IMR-90 (cell line): Measurements from ENCODE around the gene OSBP2. TPM values are rescaled to one million over a fixed set of nuclear protein-coding genes. Genes with fewer than 3 reads are reported as not detected.

Source experiments
- ATAC-seq: fragments of 200-7000 bp; cut with Tn5 transposase; 2 replicates; pipeline ENCODE4 v1.9.1; 2020; ENCODE audit warnings: low read depth, mild to moderate bottlenecking, moderate library complexity
- BruUV-seq: library from RNA; stranded (reverse); fragments of 400-500 nt; replicated peaks from 2 replicates; lab custom pipeline; 2021; lab: Mats Ljungman, UMichigan
- CTCF ChIA-PET: fragments of 300-600 bp; formaldehyde crosslinking; extraction: SDS; loops from one replicate; lab custom pipeline; 2021; ENCODE audit warnings: antibody characterized with exemption; lab: Yijun Ruan, JAX
- POLR2A ChIA-PET: fragments of 300-600 bp; sonication (Branson Sonifier 250); formaldehyde crosslinking; loops from one replicate; lab custom pipeline; 2022; ENCODE audit warnings: antibody characterized with exemption; ENCODE audit not compliant: unreplicated experiment; lab: Charles Lee
- DNase-seq: peaks from one replicate; pipeline ENCODE4 v3.0.0; 2013
- H2AFZ ChIP-seq: replicated peaks from 2 replicates; pipeline ENCODE3; 2013; ENCODE audit warnings: low read length, mild to moderate bottlenecking; ENCODE audit not compliant: poor library complexity
- H2AK5ac ChIP-seq: 2 replicates; pipeline ENCODE4 v1.6.1; 2013; ENCODE audit warnings: low read depth, low read length, inconsistent platforms
- H2AK9ac ChIP-seq: replicated peaks from 2 replicates; pipeline ENCODE3; 2013; ENCODE audit warnings: mild to moderate bottlenecking, low read depth, low read length, moderate library complexity; ENCODE audit not compliant: poor library complexity
- H2BK120ac ChIP-seq: 2 replicates; pipeline ENCODE4 v1.6.1; 2013; ENCODE audit warnings: low read depth, low read length, inconsistent platforms
- H2BK15ac ChIP-seq: 3 replicates; pipeline ENCODE4 v1.6.1; 2013; ENCODE audit warnings: low read depth, low read length, inconsistent platforms
- H2BK20ac ChIP-seq: 2 replicates; pipeline ENCODE4 v1.6.1; 2013; ENCODE audit warnings: low read depth, mild to moderate bottlenecking, inconsistent platforms, low read length, moderate library complexity
- H2BK5ac ChIP-seq: 2 replicates; pipeline ENCODE4 v1.6.1; 2013; ENCODE audit warnings: mild to moderate bottlenecking, low read depth, low read length, inconsistent platforms; ENCODE audit not compliant: poor library complexity, severe bottlenecking
- H3K14ac ChIP-seq: replicated peaks from 2 replicates; pipeline ENCODE4 v1.6.1; 2013; ENCODE audit warnings: low read depth, low read length, inconsistent platforms
- H3K18ac ChIP-seq: 2 replicates; pipeline ENCODE4 v1.6.1; 2013; ENCODE audit warnings: low read depth, low read length, control low read depth
- H3K23ac ChIP-seq: 2 replicates; pipeline ENCODE4 v1.6.1; 2013; ENCODE audit warnings: low read depth, low read length, inconsistent platforms
- H3K27ac ChIP-seq: 2 replicates; pipeline ENCODE4 v1.5.1; 2013; ENCODE audit warnings: mild to moderate bottlenecking, control low read depth, low read length; ENCODE audit not compliant: insufficient read depth
- H3K27me3 ChIP-seq: 2 replicates; pipeline ENCODE4 v1.6.1; 2013; ENCODE audit warnings: low read length; ENCODE audit not compliant: control insufficient read depth, insufficient read depth
- H3K36me3 ChIP-seq: 2 replicates; pipeline ENCODE4 v1.6.1; 2013; ENCODE audit warnings: low read length, mixed read lengths; ENCODE audit not compliant: control insufficient read depth, insufficient read depth
- H3K4ac ChIP-seq: 2 replicates; pipeline ENCODE4 v1.6.1; 2013; ENCODE audit warnings: low read depth, low read length, inconsistent platforms
- H3K4me1 ChIP-seq: 2 replicates; pipeline ENCODE4 v1.6.1; 2013; ENCODE audit warnings: low read length, mixed read lengths; ENCODE audit not compliant: control insufficient read depth, insufficient read depth
- H3K4me2 ChIP-seq: 2 replicates; pipeline ENCODE4 v1.6.1; 2013; ENCODE audit warnings: low read depth, mild to moderate bottlenecking, control low read depth, low read length, moderate library complexity
- H3K4me3 ChIP-seq: 2 replicates; pipeline ENCODE4 v1.5.1; 2013; ENCODE audit warnings: low read depth, mild to moderate bottlenecking, control low read depth, low read length, moderate library complexity; ENCODE audit not compliant: insufficient read depth
- H3K56ac ChIP-seq: 2 replicates; pipeline ENCODE4 v1.6.1; 2013; ENCODE audit warnings: low read length, inconsistent platforms; ENCODE audit not compliant: insufficient read depth; ENCODE audit errors: extremely low read depth
- H3K79me1 ChIP-seq, 2 experiments: 2 replicates each; pipeline ENCODE4 v1.6.1; 2013; ENCODE audit warnings: low read length in 2 of 2, inconsistent platforms in 1 of 2, low read depth in 1 of 2
- H3K9ac ChIP-seq: 2 replicates; pipeline ENCODE4 v1.6.1; 2013; ENCODE audit warnings: low read depth, low read length, control low read depth
- H3K9me1 ChIP-seq: 2 replicates; pipeline ENCODE4 v1.6.1; 2013; ENCODE audit warnings: low read length, inconsistent platforms; ENCODE audit not compliant: insufficient read depth
- H3K9me3 ChIP-seq: 2 replicates; pipeline ENCODE4 v1.6.1; 2013; ENCODE audit warnings: low read length; ENCODE audit not compliant: control insufficient read depth, insufficient read depth
- H4K20me1 ChIP-seq: 2 replicates; pipeline ENCODE4 v1.6.1; 2013; ENCODE audit warnings: low read length, inconsistent platforms; ENCODE audit not compliant: insufficient read depth
- H4K5ac ChIP-seq: 2 replicates; pipeline ENCODE4 v1.6.1; 2013; ENCODE audit warnings: mild to moderate bottlenecking, low read depth, low read length, control low read depth
- H4K8ac ChIP-seq, 2 experiments: 2 replicates each; pipeline ENCODE4 v1.6.1; 2013; ENCODE audit warnings: low read depth in 2 of 2, low read length in 2 of 2, control low read depth in 1 of 2, inconsistent platforms in 1 of 2
- H4K91ac ChIP-seq: 2 replicates; pipeline ENCODE4 v1.6.1; 2013; ENCODE audit warnings: low read depth, low read length, inconsistent platforms; ENCODE audit not compliant: insufficient read depth
- BHLHE40 ChIP-seq: fragments of 150-350 bp; IDR thresholded peaks from 2 replicates; pipeline ENCODE4 v1.6.1; 2016; ENCODE audit warnings: mild to moderate bottlenecking, low read depth, low read length
- WGBS, 2 experiments: methylation state at CpG; one replicate each; pipeline versions ENCODE4 v1.1.5 to v1.1.7; 2013; ENCODE audit warnings: missing lambda C conversion rate in 2 of 2; ENCODE audit not compliant: insufficient read length in 1 of 2; ENCODE audit errors: extremely low coverage in 2 of 2; 5-methylcytosine and 5-hydroxymethylcytosine counted together
- dilution Hi-C: fragments of 300-500 bp; cut with HindIII; formaldehyde crosslinking; loops from one replicate; pipeline ENCODE4 v1.14.3; 2018; ENCODE audit warnings: low sequenced_read_pairs; ENCODE audit not compliant: unreplicated experiment
- in situ Hi-C: fragments of 300-500 bp; cut with MboI; formaldehyde crosslinking; loops from 3 replicates; pipeline ENCODE4 v1.14.3; 2019; ENCODE audit warnings: low sequenced_read_pairs, inconsistent platforms, mixed read lengths
- intact Hi-C: fragments of 100-400 bp; cut with micrococcal nuclease; formaldehyde crosslinking; loops from 2 replicates; pipeline ENCODE4 v1.10.0; 2022
- polyA plus RNA-seq, 3 experiments: library from polyadenylated mRNA; depleted of rRNA; stranded (reverse); fragments of >200 nt; gene quantifications; 2 replicates each; pipeline ENCODE4 v1.2.3, GENCODE V29; 2012; ENCODE audit warnings: low replicate concordance in 1 of 3
- total RNA-seq: library from RNA; depleted of rRNA; stranded (reverse); fragments of >200 nt; gene quantifications from 2 replicates; pipeline ENCODE4 v1.2.3, GENCODE V29; 2012
- TF ChIP-seq, protein P1 (sequence below): fragments of 150-350 bp; IDR thresholded peaks from 2 replicates; pipeline ENCODE4 v1.6.1; 2017; ENCODE audit warnings: mild to moderate bottlenecking, antibody characterized with exemption, low read length, low read depth

Gene OSBP2
- total and polyA plus RNA-seq, 2 of the 4 experiments (the other 2 are of a cell fraction): 1.8 to 2.2 TPM

DNA sequence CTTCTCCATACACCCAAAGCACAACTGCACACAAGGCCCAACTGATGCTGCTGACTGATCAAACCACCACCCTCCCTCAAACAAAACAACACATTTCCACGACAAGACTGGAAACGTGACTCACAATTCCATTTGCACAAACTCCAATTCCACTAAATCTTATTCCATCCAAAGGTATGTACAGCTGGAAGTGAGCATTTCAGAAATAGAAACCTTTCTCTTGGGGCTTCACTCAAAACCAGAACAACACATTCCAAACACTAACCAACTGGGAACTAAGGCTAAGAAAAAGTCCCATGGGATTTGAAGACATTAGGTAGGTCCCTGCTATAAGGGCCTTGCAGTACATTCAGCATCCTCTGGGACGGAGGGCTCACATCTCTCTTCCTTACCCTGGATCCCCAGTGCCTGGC lies 254.3 kb downstream of the OSBP2 start:
- dilution Hi-C loops: no loop called here
- CTCF ChIA-PET: interaction anchor here (1.5 kb wide), 1 partner anchor 19 kb away, joined by 4 read pairs; the partner anchor contains the start of gene MORC2

More for the DNA sequence above, 254.3 kb downstream of the OSBP2 start:
- Histone ChIP-seq H3K56ac (no peak overlapping the region), H2BK15ac (no peak overlapping the region), H3K18ac (peak overlapping the region; percentile 15; the same call in 1 of the 2 replicates), H3K4me2 (no peak overlapping the region), H2BK120ac (no peak overlapping the region), H3K9ac (no peak overlapping the region), H2AK9ac (peak overlapping the region; percentile 30), H4K8ac (no peak overlapping the region), H2BK20ac (no peak overlapping the region), H4K91ac (no peak overlapping the region), H4K5ac (peak overlapping the region; percentile 12; the same call in 1 of the 2 replicates), H3K27ac (peak overlapping the region; percentile 22; the same call in 1 of the 2 replicates), H4K20me1 (peaks cover 4% of the 10 kb centered on the region; the same call in 1 of the 2 replicates), H3K4me1 (peaks cover 2% of the 10 kb centered on the region), H3K36me3 (peaks cover 60% of the 10 kb centered on the region), H3K4ac (no peak overlapping the region), H2BK5ac (peak overlapping the region; percentile 42), H3K27me3 (no peaks in the 10 kb centered on the region), H3K9me3 (no peaks in the 10 kb centered on the region), H2AK5ac (no peak overlapping the region; the same call in 1 of the 2 replicates), H3K4me3 (no peak overlapping the region), H3K14ac (no peak overlapping the region), H3K79me1 (peaks cover 29 to 70% of the 10 kb centered on the region in 2 experiments; a peak in 3 of 4 replicates), H2AFZ (no peak overlapping the region), H3K23ac (no peak overlapping the region), H3K9me1 (peaks cover 12% of the 10 kb centered on the region)
- ATAC-seq (peak; percentile 65), DNase-seq (peak; percentile 72)
- no CpG with 5 or more reads among the region's 3 CpGs for WGBS, 2 experiments
- in situ Hi-C loops (loop anchor here (5.0 to 10.0 kb wide), 3 partner anchors 138 to 286 kb away; no protein-coding TSS in a partner anchor), intact Hi-C loops (loop anchor here (1.0 to 2.0 kb wide), 3 partner anchors 133 to 282 kb away; no protein-coding TSS in a partner anchor)
- no TSS peak for BruUV-seq
- POLR2A ChIA-PET: no interaction called here
- peak; percentile 64 for TF ChIP-seq BHLHE40
- TF ChIP-seq, protein P1, sequence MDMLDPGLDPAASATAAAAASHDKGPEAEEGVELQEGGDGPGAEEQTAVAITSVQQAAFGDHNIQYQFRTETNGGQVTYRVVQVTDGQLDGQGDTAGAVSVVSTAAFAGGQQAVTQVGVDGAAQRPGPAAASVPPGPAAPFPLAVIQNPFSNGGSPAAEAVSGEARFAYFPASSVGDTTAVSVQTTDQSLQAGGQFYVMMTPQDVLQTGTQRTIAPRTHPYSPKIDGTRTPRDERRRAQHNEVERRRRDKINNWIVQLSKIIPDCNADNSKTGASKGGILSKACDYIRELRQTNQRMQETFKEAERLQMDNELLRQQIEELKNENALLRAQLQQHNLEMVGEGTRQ: no peak
